ENCODE data around the gene APPL1.

GRCh38 chr3:57184526-57184925 lies 43.0 kb upstream of the APPL1 start:
- no peak for TF ChIP-seq CTCF (IDR thresholded peaks at IDR 0.05; ENCODE audit: control extremely low read depth in 1 of 3, insufficient read depth in 1 of 3, low read depth in 1 of 3, low read length in 3 of 3)
- TF ChIP-seq JUN (IDR thresholded peaks at IDR 0.05; ENCODE audit: low read depth, low read length): no peak
- TF ChIP-seq EZH2 (IDR thresholded peaks at IDR 0.05; ENCODE audit: low read depth, low read length, severe bottlenecking): no peak
- TF ChIP-seq CREB1 (IDR thresholded peaks at IDR 0.05): no peak
- TF ChIP-seq RAD21 (IDR thresholded peaks at IDR 0.05 in 1 of 2, conservative IDR thresholded peaks at IDR 0.05 in 1 of 2; ENCODE audit: low read depth in 2 of 2, low read length in 2 of 2): no peak
- TF ChIP-seq BACH1 (IDR thresholded peaks at IDR 0.05; ENCODE audit: low read length): no peak
- no peak for TF ChIP-seq CHD2 (IDR thresholded peaks at IDR 0.05; ENCODE audit: low read length)
- TF ChIP-seq POLR2A (IDR thresholded peaks at IDR 0.05; ENCODE audit: control extremely low read depth in 1 of 2, low read depth in 2 of 2, low read length in 2 of 2): no peak
- TF ChIP-seq MAX (IDR thresholded peaks at IDR 0.05): no peak

Data from H1 (cell line).